Effector memory CD4-positive, alpha-beta T cell (primary cell): Measurements from ENCODE around the gene PPP2R5D.
"Not testable (repeated sequence)": the region's sequence is repeated elsewhere in the genome, so short reads cannot be mapped to it uniquely, and the experiment has no call there.

ENCODE experiments used
- DNase-seq, 3 donors: peaks; one replicate each; pipeline ENCODE4 v3.0.0-alpha.2; 2020
- H3K27ac ChIP-seq: 2 replicates; pipeline ENCODE4 v1.7.0; 2013; ENCODE audit warnings: mild to moderate bottlenecking, low read length, moderate library complexity; ENCODE audit not compliant: insufficient read depth, poor library complexity, severe bottlenecking
- H3K27me3 ChIP-seq: replicated peaks from 2 replicates; pipeline ENCODE4 v1.7.0; 2013; ENCODE audit warnings: mild to moderate bottlenecking, low read length; ENCODE audit not compliant: insufficient read depth, control insufficient read depth, poor library complexity, severe bottlenecking
- H3K36me3 ChIP-seq: 2 replicates; pipeline ENCODE4 v1.7.0; 2013; ENCODE audit warnings: mild to moderate bottlenecking, low read length, moderate library complexity; ENCODE audit not compliant: control insufficient read depth, insufficient read depth
- H3K4me1 ChIP-seq: 2 replicates; pipeline ENCODE4 v1.7.0; 2013; ENCODE audit warnings: low read length, mild to moderate bottlenecking; ENCODE audit not compliant: control insufficient read depth, insufficient read depth, poor library complexity, severe bottlenecking
- H3K4me3 ChIP-seq: 2 replicates; pipeline ENCODE4 v1.7.0; 2013; ENCODE audit warnings: low read length, low read depth, mild to moderate bottlenecking; ENCODE audit not compliant: insufficient read depth, poor library complexity, severe bottlenecking
- H3K9me3 ChIP-seq: 2 replicates; pipeline ENCODE4 v1.7.0; 2013; ENCODE audit warnings: mild to moderate bottlenecking, low read length, moderate library complexity; ENCODE audit not compliant: control insufficient read depth

The PPP2R5D gene

GRCh38 chr6:42942444-42942843, 41.9 kb upstream of the PPP2R5D start:
- Histone ChIP-seq H3K27ac (no peak overlapping the region), H3K36me3 (peaks cover 37% of the 10 kb centered on the region), H3K4me1 (no peaks in the 10 kb centered on the region), H3K27me3 (no peaks in the 10 kb centered on the region), H3K9me3 (no peaks in the 10 kb centered on the region), H3K4me3 (no peak overlapping the region)
- DNase-seq, result no peak

- no peaks in the 10 kb centered on the region for H3K9me3 ChIP-seq
- H3K4me3 ChIP-seq, result no peak overlapping the region
- DNase-seq, result no peak
- H3K27me3 ChIP-seq, result no peaks in the 10 kb centered on the region
- no peaks in the 10 kb centered on the region for H3K4me1 ChIP-seq
- peaks cover 7% of the 10 kb centered on the region for H3K36me3 ChIP-seq
- no peak overlapping the region for H3K27ac ChIP-seq
Measured at GRCh38 chr6:42947950-42948349, 36.4 kb upstream of the PPP2R5D start.

GRCh38 chr6:42952389-42952788, 32.0 kb upstream of the PPP2R5D start:
- H3K36me3 ChIP-seq, result no peaks in the 10 kb centered on the region
- H3K27ac ChIP-seq, result no peak overlapping the region
- DNase-seq, result no peak
- H3K9me3 ChIP-seq, result no peaks in the 10 kb centered on the region
- H3K27me3 ChIP-seq, result no peaks in the 10 kb centered on the region
- no peaks in the 10 kb centered on the region for H3K4me1 ChIP-seq
- no peak overlapping the region for H3K4me3 ChIP-seq

- H3K4me1 ChIP-seq, H3K36me3 ChIP-seq, H3K27me3 ChIP-seq, H3K27ac ChIP-seq, H3K4me3 ChIP-seq, DNase-seq, H3K9me3 ChIP-seq: not testable (repeated sequence)
Measured at GRCh38 chr6:42954405-42954804, 30.0 kb upstream of the PPP2R5D start.

- peaks cover 11% of the 10 kb centered on the region for H3K4me1 ChIP-seq
- no peak overlapping the region for H3K4me3 ChIP-seq
- no peak overlapping the region for H3K27ac ChIP-seq
- DNase-seq, result no peak
- H3K27me3 ChIP-seq, result no peaks in the 10 kb centered on the region
- H3K36me3 ChIP-seq, result no peaks in the 10 kb centered on the region
- H3K9me3 ChIP-seq, result no peaks in the 10 kb centered on the region
Measured at GRCh38 chr6:42958125-42958524, 26.2 kb upstream of the PPP2R5D start.

- H3K9me3 ChIP-seq, result no peaks in the 10 kb centered on the region
- peak overlapping the region; percentile 58 for H3K4me3 ChIP-seq
- H3K36me3 ChIP-seq, result peaks cover 6% of the 10 kb centered on the region
- H3K27me3 ChIP-seq, result no peaks in the 10 kb centered on the region
- no peak for DNase-seq
- H3K4me1 ChIP-seq, result peaks cover 11% of the 10 kb centered on the region
- no peak overlapping the region for H3K27ac ChIP-seq
Measured at GRCh38 chr6:42959917-42960242, 24.5 kb upstream of the PPP2R5D start.

GRCh38 chr6:42960243-42961019, 23.9 kb upstream of the PPP2R5D start, which contains the start of gene GNMT:
GNMT (plus strand) TSS chr6:42960754; CDS start chr6:42960768, 14 bp downstream.
- Histone ChIP-seq H3K4me3 (peak within 1 kb of the TSS; percentile 58), H3K4me1 (peaks cover 11% of the 10 kb centered on the region)
- peak in 1 of 3 donors; percentile 22 for DNase-seq

GRCh38 chr6:42961020-42961470, 23.3 kb upstream of the PPP2R5D start:
- no peak for DNase-seq
- Histone ChIP-seq H3K27me3 (no peaks in the 10 kb centered on the region), H3K9me3 (no peaks in the 10 kb centered on the region), H3K4me1 (peaks cover 11% of the 10 kb centered on the region), H3K36me3 (peaks cover 12% of the 10 kb centered on the region), H3K27ac (no peak overlapping the region), H3K4me3 (peak overlapping the region; percentile 58)

More at GRCh38 chr6:42960243-42961019, 23.9 kb upstream of the PPP2R5D start, which contains the start of gene GNMT:
- H3K9me3 ChIP-seq, result no peaks in the 10 kb centered on the region
- peak within 1 kb of the TSS; percentile 32 for H3K27ac ChIP-seq
- no peaks in the 10 kb centered on the region for H3K27me3 ChIP-seq
- peaks cover 10% of the 10 kb centered on the region for H3K36me3 ChIP-seq

- H3K4me3 ChIP-seq, result no peak overlapping the region
- peaks cover 11% of the 10 kb centered on the region for H3K4me1 ChIP-seq
- H3K27me3 ChIP-seq, result no peaks in the 10 kb centered on the region
- peaks cover 16% of the 10 kb centered on the region for H3K36me3 ChIP-seq
- no peak overlapping the region for H3K27ac ChIP-seq
- DNase-seq, result no peak
- no peaks in the 10 kb centered on the region for H3K9me3 ChIP-seq
Measured at GRCh38 chr6:42962096-42962495, 22.3 kb upstream of the PPP2R5D start.

GRCh38 chr6:42962502-42963178, 21.7 kb upstream of the PPP2R5D start:
- H3K36me3 ChIP-seq, result peaks cover 19% of the 10 kb centered on the region
- H3K4me3 ChIP-seq, result no peak overlapping the region
- H3K27ac ChIP-seq, result no peak overlapping the region
- H3K27me3 ChIP-seq, result no peaks in the 10 kb centered on the region
- no peak for DNase-seq
- H3K9me3 ChIP-seq, result no peaks in the 10 kb centered on the region
- peaks cover 11% of the 10 kb centered on the region for H3K4me1 ChIP-seq
